Fibroblast of upper back skin (primary cell): ENCODE data around the gene APOBEC3H.

ENCODE experiments used
- DNase-seq: peaks from one replicate; pipeline ENCODE4 v3.0.0-alpha.2; 2013

The APOBEC3H gene

DNA sequence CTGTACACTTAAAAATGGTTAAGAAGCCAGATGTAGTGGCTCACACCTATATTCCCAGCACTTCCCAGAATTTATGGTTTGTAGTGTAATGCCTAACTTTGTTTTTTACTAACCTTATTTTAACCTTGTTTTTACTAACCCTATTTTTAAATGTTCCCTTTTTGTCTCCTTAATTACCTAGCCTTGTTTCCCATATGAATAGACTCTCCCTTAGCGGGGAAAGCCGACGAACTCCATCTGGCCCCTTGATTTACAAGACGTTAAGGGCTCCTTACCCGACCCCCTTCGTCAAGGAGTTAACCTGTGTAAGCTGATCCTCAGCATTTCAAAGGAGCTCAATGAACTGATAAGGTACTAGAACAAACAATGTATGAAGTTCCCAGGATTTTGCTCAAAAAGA, 17.1 kb downstream of the APOBEC3H start:
- DNase-seq = no peak

DNA sequence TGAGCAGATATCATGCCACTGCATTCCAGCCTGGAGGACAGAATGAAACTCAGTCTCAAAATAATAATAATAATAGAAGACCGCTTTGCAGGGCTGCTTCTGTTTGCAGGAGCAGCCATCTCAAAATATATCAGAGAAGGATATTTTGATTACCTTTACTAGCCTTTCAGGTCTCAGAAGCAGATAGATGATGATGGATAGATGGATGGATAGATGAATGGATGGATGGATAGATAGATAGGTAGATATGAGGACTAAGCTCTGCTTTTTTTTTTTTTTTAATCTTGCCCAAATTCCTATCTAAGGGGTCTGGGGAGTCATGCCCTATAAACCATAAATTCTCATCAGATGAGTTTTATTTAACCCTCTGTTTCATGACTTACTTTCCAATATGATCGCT, 18.5 kb downstream of the APOBEC3H start:
- DNase-seq = no peak

DNA sequence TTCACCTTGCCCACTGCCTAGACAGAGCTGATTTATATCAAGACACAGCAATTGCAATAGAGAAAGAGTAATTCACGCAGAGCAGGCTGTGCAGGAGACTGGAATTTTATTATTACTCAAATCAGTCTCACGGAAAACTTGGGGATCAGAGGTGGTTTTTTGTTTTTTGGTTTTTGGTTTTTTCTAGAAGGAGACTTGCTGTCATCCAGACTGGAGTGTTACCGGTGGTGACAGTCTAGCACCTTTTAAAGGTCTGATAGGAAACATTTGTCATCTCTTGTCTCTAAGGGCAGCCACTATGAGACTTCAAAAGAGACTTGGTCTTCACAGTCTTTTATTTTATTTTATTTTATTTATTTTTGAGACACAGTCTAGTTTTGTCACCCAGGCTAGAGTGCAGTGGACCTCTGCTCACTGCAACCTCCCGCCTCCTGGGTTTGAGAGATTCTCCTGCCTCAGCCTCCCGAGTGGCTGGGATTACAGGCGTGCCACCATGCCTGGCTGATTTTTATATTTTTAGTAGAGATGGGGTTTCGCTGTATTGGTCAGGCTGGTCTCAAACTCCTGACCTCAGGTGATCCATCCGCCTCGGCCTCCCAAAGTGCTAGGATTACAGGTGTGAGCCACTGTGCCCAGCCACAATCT, 19.1 kb downstream of the APOBEC3H start:
- DNase-seq = no peak

DNA sequence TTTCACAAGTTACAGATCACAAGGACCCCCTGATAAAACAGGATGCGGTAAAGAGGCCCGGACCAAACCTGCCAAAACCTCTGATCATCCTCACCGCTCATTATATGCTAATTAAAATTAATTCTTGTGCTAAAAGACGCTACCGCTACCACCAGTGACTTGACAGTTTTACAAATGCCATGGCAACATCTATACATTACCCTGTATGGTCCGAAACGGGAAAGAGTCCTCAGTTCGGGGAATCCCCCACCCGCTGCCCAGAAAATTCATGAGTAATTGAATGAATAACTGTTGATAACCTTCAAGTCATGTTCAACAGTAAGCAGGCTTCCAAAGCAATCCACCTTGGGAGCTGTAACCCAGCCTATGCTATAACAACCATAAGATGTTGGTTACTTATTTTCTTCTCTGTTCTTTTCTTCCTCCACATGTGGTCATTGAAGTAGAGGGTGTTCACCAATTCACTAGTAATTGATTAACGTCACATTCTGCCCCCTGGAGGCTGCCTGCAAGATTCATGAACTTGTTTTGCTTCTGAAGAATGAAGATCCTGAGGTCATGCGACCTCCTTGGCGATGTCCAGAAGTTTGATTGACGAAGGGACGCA, 20.6 kb downstream of the APOBEC3H start:
- peak; percentile 49 for DNase-seq

DNA sequence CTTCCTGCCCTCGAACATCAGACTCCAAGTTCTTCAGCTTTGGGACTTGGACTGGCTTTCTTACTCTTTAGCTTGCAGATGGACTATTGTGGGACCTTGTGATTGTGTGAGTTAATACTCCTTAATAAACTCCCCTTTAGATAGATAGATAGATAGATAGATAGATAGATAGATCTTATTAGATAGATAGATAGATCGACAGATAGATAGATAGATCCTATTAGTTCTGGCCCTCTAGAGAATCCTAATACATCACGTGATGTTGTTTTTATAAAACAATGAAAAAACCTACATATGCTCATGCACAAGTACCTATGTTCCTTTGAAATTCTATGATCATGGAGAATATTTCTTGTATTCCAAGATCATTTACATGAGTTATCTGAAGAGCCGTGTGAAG, 23.9 kb downstream of the APOBEC3H start:
- no peak for DNase-seq

DNA sequence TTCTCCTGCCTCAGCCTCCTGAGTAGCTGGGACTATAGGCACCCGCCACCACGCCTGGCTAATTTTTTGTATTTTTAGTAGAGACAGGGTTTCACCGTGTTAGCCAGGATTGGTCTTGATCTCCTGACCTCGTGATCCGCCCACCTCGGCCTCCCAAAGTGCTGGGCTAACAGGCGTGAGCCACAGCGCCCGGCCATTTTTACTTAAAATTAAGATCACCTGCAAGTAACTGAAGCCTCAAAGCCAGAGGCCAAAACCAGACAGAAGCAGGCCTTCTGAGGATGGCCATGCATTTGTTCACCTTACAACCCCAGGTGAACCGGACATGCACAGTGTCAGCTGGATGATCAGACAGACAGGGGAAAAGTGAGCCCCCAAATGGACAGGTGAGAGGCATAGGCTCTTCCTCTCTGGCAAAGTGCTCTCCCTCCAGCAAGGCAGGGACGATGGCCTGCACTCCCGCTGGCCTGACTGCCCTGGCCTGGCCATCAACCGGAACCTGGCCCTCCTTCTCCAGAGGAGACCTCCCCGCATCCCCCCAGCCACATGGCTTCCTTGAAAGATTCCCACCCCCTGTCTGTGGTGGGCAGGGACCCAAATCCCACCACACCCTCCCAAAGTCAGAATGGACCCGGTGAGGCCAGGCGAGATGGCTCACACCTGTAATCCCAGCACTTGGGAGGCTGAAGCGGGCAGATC, 25.9 kb downstream of the APOBEC3H start:
- DNase-seq = no peak

DNA sequence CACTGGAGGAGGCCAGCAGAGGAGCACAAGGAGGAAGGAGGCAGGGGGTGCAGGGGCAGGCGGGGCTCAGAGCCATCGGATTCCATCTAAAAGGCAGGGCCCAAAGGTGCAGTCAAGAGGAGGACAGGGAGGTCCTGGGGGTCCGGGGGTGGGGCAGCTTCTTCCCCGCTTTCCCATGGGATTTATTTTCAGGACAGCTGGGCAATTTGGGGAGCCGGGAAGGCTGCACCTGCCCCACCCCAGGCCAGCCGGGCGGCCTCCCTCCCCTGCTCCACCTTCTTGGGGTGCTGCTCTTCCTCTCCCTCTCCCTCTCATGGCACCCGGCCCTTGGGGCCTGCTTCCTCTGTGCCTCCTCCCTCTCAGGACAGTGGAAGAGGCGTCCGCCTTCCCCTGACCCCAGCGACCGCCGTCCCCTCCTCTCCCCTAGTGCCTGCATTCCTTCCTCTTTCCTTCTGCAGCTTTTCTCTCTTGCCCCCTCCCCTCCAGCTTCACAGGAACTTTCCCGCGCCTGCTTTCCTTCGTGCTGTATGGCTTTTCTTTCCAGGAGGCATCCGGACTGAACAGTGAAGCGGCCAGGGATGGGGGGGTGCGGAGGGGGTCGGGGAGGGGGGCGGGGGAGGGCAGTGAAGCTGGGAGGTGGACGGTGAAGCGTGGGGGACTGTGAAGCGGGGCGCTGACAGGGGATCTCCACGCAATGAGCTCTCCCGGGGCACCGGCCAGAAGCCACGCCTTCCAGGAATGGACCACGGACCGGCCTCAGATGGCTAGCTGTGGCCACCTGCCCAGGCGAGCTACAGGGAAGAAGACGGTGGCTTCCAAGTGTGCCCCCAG, 26.9 kb downstream of the APOBEC3H start:
- DNase-seq = no peak

DNA sequence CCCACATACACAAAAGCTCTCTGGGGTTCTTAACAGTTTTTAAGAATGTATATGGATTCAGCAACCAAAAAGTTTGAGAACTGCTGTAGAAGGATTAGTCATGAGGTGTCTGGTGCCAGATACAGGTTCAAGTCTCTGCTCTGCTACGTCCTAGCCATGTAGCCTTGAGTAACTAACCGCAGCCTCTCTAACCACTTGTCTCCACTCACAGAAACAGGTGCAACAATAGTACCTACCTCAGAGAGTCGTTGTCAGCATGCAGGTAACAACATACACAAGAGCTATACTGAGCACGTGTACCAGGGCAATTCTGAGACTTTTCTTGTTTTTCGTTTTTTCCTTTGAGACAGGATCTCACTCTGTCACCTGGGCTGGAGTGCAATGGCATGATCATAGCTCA, 28.6 kb downstream of the APOBEC3H start:
- DNase-seq = no peak

DNA sequence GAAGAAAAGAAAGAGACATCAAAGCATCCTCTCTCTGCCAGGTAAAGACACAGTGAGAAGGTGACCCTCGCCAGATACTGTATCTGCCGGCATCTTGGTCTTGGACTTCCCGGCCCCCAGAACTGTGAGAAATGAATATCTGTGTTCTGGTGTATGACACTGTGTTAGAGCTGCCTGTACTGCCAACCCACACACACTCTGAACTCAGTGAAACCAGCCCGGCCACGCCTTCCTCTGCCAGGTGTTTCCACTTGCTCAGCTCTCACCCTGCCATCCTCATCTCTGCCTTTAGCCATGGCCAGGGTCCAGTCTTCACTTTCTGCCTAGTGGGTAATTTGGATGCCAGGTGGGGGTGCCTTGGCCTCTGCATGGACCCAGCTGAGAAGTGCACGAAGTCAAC, 31.5 kb downstream of the APOBEC3H start:
- no peak for DNase-seq

DNA sequence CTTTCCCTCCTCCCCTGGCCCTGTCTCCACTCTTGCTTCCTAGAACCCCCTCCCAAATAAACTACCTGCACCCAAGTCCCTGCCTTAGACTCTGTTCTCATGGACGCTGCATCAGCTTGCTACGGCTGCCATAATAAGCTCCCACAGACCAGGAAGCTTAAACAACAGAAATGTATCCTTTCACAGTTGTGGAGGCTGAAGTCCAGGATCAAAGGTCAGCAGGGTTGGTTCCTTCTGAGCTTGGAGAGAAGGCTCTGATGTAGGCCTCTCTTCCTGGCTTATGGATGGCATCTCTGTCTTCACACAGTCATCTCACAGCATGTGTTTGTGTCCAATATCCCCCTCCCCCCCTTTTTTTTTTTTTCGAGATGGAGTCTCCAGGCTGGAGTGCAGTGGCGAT, 32.0 kb downstream of the APOBEC3H start:
- DNase-seq = no peak

DNA sequence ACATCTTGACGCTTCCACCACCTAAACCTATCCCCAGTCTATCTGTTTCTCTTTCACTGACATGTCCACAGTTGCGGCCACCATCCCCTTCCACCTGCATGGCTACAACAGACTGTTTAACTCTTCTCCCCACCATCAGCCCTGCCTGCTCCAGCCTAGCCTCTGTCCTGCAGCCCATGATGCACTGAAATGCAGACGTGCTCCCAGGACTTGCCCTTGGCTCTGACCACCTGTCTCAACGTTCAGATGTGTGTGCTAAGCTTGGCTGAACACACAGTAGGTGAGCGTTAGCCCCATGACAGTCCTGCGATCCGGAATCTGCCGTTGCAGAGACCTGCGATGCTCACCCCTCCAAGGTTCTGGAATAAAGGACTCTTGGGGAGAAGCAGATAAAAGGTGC, 32.7 kb downstream of the APOBEC3H start:
- no peak for DNase-seq

DNA sequence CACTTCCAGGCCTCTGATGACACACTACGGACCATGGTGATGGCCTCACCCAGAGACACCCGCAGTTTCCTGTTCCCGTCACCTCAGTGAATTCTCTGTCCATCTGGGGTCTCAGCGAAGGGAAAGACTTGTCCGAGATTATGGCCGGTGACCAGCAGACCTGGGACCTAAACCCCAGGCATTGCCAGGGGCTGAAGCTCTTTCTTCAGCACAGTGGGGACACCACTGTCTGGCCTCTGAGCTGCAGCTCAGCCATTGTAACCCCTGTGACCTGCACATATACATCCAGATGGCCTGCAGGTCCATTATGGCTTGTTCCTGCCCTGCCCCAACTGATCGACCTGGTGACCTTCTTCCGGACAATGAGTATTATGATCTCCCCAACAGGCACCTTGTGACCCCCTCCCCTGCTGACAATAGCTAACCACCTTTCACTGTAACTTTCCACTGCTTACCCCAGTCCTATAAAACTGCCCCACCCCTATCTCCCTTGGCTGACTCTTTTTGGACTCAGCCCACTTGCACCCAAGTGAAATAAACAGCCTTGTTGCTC, 33.2 kb downstream of the APOBEC3H start:
- no peak for DNase-seq

DNA sequence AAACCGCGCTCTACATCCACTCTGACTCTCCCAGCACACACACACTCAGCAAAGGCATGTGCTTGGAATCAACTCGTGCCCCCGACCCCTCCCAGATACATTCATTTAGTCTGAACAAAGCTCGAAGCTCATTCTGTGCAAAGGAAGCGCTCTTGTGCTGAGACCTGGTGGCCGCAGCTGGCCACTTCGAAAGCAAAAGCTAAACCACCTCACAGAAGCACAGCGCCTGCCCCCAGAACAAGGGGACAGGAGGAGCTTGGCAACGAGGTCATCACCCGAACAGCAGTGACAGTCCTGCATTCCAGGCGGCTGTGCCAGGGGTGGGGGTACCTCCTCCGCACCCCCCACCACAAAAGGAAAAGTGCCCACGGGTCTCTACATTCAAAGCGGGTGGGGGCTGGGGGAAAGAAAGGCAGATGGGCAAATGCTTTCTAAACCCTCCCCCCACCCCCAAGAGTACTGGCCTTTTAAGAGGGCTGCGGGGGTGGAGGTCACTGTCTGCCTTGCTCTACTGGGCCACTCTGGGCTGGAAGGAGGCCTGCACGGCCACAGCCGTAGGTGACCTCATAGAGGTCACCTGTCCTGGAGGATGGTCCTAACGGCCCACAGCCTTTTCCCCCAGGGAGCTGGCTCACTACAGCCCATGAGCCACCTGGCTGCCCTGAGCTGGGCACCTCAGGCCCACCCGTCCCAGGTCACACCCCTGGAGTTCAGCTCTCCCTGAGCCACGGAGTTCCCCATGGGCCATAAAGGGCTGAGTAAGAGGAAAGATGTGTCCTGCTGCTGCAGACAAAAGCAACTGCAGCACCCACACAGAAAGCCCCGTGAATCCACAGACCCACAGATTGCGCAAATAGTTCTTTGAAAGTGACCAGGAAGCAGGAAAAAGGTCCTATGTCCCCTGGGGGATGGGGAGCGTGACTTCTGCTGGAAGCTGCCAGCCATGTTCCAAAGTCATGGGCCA, 34.1 kb downstream of the APOBEC3H start:
- DNase-seq = peak; percentile 12

DNA sequence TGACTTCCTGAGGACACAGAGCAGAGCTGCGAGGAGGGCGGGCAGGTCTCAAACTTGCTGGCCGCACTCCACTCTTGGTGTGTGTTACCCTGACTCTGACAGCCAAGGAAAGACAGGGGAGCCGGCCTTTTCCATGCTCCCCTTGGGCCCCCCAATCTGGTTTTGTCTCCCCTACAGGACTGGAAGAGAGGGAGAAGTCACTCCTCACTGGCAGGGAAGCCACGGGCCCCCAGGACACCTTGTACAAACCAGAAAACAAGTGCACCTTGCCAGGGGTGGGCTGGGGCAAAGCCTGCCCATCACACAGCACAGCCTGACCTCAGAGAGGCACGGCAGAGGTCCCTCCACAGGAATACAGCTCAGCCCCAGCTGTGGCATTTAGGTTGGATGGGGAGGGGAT, 35.2 kb downstream of the APOBEC3H start:
- DNase-seq = no peak

DNA sequence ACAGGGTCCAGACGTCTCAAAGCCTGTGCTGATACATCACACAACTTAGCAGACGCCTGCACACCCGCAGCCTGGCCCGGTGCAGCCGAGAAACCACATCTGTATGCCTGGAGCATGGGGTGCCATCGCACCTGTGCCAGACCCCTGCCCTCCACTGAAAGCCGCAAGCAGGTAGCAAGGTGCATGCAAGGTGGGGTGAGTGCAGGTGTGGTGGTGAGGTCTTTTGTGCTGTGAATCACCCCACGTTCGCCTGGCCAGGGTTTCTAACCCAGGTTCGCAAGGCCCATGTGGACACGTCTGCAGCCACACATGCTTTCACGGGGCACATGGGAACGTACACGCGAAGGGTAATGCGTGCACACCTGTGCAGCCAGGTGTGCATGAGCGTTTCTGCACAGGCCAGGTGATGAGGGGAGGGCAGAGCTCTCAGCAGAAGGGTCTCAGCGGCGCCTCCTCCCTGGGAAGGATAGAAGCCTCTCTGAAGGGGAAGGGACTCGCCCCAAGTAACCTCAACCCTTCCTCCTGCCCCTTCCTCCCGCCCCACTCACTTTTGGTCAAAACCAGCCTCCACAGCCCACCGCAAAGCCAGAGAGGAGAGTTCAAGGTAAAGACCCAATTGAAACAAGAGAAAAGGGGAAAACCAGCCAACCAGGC, 36.0 kb downstream of the APOBEC3H start:
- DNase-seq = no peak

DNA sequence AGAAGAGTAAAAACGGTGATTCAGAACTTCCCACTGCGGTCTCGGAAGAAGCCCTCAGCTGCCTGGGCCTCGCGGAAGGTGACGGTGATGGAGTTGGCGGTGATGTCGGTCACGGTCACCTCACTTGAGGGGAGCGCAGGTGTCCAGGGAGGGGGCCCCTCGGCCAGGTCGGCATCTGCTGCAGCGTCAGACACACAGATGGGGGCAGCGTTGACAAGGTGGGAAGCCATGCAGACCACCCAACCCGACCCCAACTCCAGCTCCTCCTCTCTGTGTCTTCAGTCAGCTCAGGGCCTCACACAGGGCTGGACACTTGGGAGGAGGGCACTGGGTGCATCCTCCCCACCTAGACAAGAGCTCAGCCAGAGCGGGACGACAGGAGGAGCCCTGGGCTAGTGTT, 36.8 kb downstream of the APOBEC3H start:
- no peak for DNase-seq

DNA sequence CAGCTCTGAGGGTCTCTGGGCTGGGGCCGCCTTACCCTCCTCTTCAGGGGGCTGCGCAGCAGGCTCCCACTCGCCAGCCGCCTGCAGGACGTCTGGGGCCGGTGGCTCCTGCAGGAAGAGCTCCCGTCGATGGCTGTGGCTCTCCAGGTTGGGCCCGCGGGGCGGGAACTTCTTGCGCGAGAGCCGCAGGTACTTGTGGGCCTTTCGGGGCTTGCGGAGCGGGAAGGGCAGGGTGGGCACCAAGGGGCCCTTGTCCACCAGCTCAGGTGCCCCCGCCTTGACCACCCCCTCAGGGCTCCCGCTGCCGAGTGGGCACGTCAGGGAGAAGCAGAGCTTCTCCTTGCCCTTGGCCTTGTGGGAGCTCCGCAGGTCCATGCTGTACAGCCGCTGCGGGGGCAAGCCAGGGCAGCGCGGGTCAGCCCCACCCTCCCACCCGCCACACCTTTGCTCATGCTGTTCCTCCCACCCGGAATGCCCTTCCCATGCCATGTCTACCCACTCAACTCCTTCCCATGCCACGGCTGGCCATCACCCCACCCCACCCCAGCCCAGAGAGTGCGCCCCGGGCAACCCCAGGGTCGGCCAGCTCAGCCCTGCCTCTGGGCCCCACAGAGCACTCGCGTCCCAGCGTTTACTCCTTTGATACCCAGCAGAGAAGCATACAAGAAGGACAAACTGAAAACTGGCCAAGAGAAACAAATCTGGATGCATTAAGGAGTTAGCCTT, 37.5 kb downstream of the APOBEC3H start:
- no peak for DNase-seq

DNA sequence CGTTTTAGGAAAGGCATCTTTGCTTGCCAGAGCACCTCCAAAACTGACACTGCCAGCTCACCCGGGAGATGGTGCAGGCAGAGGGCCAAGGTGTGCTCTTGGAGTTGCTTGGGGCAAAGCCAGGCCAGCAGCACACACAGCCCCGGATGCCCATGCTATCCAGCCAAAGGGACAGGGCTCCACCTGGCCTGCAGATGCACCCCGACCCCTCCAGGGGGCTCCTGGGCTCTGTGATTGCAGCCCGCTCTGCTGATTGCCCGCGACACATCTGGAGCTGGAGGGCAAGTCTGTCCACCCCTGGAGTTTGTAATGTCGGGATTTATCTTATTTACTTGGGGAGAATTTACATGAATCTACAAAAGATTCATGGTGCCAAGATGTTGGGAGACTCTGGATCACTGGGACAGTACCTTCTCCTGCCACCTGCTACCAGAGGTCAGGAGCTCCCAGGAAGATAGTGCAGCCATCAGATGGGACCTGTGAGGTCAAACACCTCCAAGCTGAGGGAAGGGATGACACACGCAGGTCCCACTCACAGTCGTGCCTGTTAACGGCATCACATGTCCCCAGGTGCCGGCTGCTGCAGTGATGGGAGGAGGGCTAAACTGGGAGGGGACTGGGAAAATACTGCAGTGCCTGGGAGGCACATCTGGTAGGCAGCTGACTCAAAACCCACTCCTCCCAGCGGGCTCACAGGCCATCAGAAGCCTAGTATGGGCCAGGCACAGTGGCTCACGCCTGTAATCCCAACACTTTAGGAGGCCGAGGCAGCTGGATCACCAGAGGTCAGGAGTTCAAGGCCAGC, 38.2 kb downstream of the APOBEC3H start:
- peak; percentile 43 for DNase-seq

DNA sequence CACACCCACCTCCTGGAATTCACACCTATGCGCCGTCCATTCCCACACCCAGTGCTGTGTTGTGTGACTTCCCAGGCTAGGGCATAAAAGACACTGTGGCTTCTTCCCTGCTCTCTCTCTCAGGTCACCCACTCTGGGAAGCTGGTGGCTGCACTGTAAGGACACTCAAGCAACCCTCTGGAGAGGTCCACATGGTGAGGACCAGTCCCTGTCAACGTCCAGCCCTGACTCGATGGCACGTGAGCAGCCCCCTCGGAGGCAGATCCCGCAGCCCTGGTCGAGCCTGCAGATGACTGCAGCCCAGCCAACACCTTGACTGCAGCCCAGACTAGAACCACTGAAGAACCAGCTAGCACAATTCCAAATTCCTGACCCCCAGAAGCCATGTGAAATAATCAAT, 39.3 kb downstream of the APOBEC3H start:
- DNase-seq = no peak
